ENCODE measurements around the gene ZNF749. TPM values are rescaled to one million over a fixed set of nuclear protein-coding genes. Genes with fewer than 3 reads are reported as not detected.
A peak's percentile ranks its signal among the peaks of the same experiment; 100 is the strongest.
"Not testable (repeated sequence)": the region's sequence is repeated elsewhere in the genome, so short reads cannot be mapped to it uniquely, and the experiment has no call there.

Gene ZNF749
- total RNA-seq, 1 donor, result 10.8 TPM

DNA sequence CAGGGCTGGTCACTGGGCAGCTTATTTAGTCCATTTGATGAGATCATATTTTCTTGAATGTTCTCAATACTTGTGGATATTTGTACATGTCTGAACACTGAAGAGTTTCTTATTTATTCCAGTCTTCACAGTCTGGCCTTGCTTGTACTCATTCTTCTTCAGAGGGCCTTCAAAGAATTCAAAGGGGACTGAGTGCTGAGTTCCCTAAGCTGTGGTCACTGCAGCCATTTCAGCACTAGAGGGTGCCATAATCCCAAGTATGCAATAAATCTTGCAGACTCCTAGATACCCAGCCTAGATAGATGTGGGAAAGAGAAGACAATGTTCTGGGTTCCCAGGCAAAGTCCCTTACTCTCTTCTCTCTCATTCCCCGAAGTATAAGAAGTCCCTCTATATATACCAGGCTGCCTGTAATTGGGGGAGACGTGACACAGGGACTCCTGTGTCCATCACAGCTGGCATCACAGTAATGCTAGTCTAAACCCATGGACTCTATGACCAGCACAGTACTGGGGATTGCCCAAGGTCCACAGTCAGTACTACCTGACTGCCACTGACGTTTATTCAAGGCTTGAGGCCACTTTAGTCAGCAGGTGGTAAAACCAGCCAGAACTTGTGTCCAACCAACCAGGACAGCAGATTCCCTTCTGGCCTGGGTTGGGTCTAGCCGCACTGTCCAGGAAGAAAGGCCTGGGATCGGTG, 30.7 kb downstream of the ZNF749 start:
- DNase-seq (ENCODE audit: low read depth in 2 of 3, low spot score in 2 of 3), result peak in 2 of 3 donors; percentile 20 to 58

DNA sequence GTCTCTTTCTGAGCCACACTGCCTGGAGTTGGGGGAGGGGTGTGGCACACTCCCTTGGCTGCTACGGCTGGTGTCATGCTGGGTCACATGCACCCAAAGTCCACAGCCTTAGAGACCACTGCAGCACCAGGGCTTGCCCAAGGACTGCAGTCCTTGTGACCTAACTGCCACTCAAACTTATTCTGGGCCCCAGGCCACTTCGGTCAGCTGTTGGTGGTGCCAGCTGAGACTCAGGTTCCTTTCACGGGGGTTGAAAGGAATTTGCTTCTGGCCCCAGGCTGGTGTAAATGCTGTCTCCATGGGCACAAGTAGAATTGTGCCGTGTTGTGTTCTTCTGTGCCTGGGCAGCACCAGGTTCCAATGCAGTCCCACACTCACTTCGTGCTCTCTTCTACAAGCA, 31.4 kb downstream of the ZNF749 start:
- DNase-seq (ENCODE audit: low read depth in 2 of 3, low spot score in 2 of 3), result no peak

- DNase-seq (ENCODE audit: low read depth in 2 of 3, low spot score in 2 of 3), result peak in 1 of 3 donors; percentile 38
Observed at GRCh38 chr19:57473646-57474045, 38.5 kb downstream of the ZNF749 start.

DNA sequence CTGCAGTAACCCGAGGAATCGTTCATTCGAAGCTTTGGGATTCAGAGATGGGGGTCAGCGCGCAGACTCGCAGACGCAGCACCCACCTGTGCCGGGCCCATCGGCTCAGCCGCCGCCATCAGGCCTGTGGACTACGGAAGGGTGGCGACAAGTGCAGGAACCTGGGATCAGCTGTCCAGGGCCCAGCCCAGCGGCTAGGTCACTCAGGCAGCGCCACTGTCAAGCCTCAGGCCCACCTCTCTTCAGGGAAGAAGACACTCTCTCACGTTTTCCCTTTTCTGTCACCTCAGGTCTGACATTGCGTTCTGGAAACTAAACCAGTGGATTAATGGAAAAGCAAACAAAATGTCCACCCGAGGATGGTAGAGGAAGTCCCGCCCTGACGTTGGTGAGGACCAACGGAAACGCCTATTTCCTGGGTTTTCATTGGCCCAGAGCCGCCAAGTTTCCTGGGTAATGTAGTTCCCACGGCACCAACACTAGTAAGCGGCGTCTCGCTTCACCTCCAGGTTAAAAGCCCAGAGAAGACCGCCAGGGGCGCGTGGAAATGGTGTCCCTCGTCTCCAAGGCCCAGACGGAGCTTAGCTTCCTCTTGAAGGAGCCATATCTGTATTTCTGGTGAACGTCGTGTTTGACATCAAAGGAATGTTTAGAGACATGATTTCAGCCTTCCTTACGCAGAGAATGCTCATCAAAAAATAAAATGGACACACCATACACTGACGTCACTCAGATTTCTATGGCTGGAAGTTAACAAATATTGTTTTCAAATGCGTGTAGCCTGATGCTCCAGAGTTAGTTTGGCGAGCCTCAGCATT, 42.3 kb downstream of the ZNF749 start, which contains the start of gene ZNF772:
Gene ZNF772, minus strand, starts transcription at position 376 of the 818 bp plus-strand sequence. Its CDS starts 257 bp downstream, at position 119.
- peak; percentile 65 to 98 (median 97) for DNase-seq (ENCODE audit: low read depth in 2 of 3, low spot score in 2 of 3)

DNA sequence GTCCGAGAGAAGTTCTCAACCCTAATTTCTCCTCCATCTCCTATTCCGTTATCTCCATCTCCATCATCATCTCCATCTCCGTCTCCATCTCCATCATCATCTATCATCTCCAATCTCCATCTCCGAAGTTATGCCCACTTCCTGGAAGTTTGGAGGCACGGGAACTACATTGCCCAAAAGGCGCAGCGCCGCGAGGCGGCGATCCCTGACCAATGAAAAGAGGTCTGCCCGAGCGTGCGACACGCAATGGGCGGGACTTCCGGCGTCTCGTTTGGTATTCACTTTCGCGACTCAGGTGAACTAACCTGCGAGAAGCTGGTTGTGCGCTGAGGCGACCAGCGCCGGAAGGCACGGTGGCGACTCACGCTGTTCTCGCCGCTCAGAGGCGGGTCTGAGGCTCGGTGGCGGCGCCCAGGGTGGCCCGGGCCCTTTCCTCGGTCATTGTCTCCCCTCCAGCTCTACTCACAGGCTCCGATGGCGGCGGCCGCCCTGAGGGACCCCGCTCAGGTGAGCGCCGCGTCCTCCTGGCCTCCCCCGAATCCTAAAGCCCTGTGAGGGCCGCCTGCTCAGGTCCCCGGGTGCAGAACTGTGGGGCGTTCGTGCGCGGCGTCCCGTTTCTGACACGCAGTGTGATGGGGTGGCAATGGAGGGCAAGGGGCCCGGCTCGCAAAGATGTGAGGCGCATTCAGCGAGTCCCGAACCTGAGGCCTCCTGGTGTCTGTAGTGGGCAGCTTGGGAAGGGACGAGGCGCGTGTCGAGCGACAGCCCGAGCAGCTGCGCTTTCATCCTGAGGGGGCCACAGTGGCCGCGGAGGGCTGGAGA, 52.6 kb downstream of the ZNF749 start, which contains the start of gene ZNF419:
Gene ZNF419, plus strand, starts transcription at position 274 of the 822 bp plus-strand sequence. Its CDS starts 201 bp downstream, at position 475.
- DNase-seq (ENCODE audit: low read depth in 2 of 3, low spot score in 2 of 3), result peak; percentile 79 to 89 (median 89)

DNA sequence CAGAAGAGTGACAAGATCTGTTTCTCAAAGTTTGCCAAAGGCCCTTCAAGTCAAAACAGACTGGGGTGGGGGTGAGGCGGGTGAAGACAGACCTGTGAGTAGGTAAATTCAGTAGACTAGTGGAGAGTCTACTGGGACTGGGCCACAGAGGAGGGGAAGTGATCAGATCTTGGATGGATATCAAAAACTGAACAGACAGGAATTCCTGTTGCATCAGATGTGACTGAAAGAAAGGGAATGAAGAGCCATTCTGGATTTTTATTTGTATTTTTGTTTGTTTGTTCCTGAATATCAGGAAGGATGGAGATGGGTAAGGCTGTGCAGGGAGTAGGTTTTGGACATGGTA, 53.1 kb downstream of the ZNF749 start:
- not testable (repeated sequence) for DNase-seq (ENCODE audit: low read depth in 2 of 3, low spot score in 2 of 3)

Small RNA genes within 50 kb of the gene (small RNA-seq; reads per million reads assigned to genes)
- not detected for gene VN1R107P

Other genes with a start within 250 kb of the ZNF749 start
- 38.5 TPM for gene ZNF264, start 243.8 kb upstream of the ZNF749 start, total RNA-seq
- gene AURKC, start 204.3 kb upstream of the ZNF749 start, total RNA-seq, result 0.54 TPM
- gene ZNF805, start 194.7 kb upstream of the ZNF749 start, total RNA-seq, result 16.7 TPM
- gene ZNF460, start 154.8 kb upstream of the ZNF749 start, total RNA-seq, result 67.6 TPM
- gene ZNF543, start 114.9 kb upstream of the ZNF749 start, total RNA-seq, result 11.8 TPM
- 7.0 TPM for gene ZNF304, start 84.1 kb upstream of the ZNF749 start, total RNA-seq
- gene TRAPPC2B, start 71.8 kb upstream of the ZNF749 start, total RNA-seq, result 21.0 TPM
- 1.6 TPM for gene ZNF547, start 71.8 kb upstream of the ZNF749 start, total RNA-seq
- gene ZNF548, start 45.5 kb upstream of the ZNF749 start, total RNA-seq, result 40.7 TPM
- 17.2 TPM for gene ZNF17, start 24.2 kb upstream of the ZNF749 start, total RNA-seq
- 1.3 TPM for gene VN1R1, start 21.8 kb downstream of the ZNF749 start, total RNA-seq
- gene ZNF772, start 42.2 kb downstream of the ZNF749 start, total RNA-seq, result 29.9 TPM
- 18.6 TPM for gene ZNF419, start 52.4 kb downstream of the ZNF749 start, total RNA-seq
- gene ZNF773, start 64.6 kb downstream of the ZNF749 start, total RNA-seq, result 21.5 TPM
- 5.4 TPM for gene ZNF549, start 92.0 kb downstream of the ZNF749 start, total RNA-seq
- 14.3 TPM for gene ZNF550, start 124.5 kb downstream of the ZNF749 start, total RNA-seq
- gene ZNF416, start 143.6 kb downstream of the ZNF749 start, total RNA-seq, result 4.6 TPM
- gene ZIK1, start 148.8 kb downstream of the ZNF749 start, total RNA-seq, result 24.2 TPM
- 5.1 TPM for gene ZNF530, start 164.6 kb downstream of the ZNF749 start, total RNA-seq
- gene ZNF134, start 178.9 kb downstream of the ZNF749 start, total RNA-seq, result 48.2 TPM
- 14.5 TPM for gene ZNF211, start 197.8 kb downstream of the ZNF749 start, total RNA-seq
- not detected for gene ZSCAN4, start 233.6 kb downstream of the ZNF749 start, total RNA-seq
- 22.6 TPM for gene ZNF551, start 246.7 kb downstream of the ZNF749 start, total RNA-seq